CD4-positive, alpha-beta memory T cell (primary cell): ENCODE results near the gene NFYB. TPM values are rescaled to one million over a fixed set of nuclear protein-coding genes. Genes with fewer than 3 reads are reported as not detected.

ENCODE experiments used
- CTCF ChIA-PET: fragments of 350-600 bp; sonication (Branson Sonifier 250); formaldehyde crosslinking; loops from one replicate; lab custom pipeline; 2021; ENCODE audit warnings: inconsistent platforms; ENCODE audit not compliant: partially characterized antibody; lab: Charles Lee
- POLR2A ChIA-PET: fragments of 350-600 bp; sonication (Branson Sonifier 250); formaldehyde crosslinking; loops from one replicate; lab custom pipeline; 2021; ENCODE audit not compliant: partially characterized antibody; lab: Charles Lee
- DNase-seq, 5 donors: peaks; one replicate each; pipeline versions ENCODE4 v3.0.0 to v3.0.0-alpha.2; 2020 to 2022; ENCODE audit warnings: mixed read lengths in 1 of 5
- H3K27ac ChIP-seq: one replicate; pipeline ENCODE4 v1.7.0; 2013; ENCODE audit warnings: low read depth, low read length
- H3K27me3 ChIP-seq: 2 replicates; pipeline ENCODE4 v1.7.0; 2013; ENCODE audit warnings: mild to moderate bottlenecking, low read length, moderate library complexity; ENCODE audit not compliant: insufficient read depth
- H3K36me3 ChIP-seq: 2 replicates; pipeline ENCODE4 v1.7.0; 2013; ENCODE audit warnings: mild to moderate bottlenecking, low read length, moderate library complexity; ENCODE audit not compliant: insufficient read depth
- H3K4me1 ChIP-seq: 2 replicates; pipeline ENCODE4 v1.7.0; 2013; ENCODE audit warnings: mild to moderate bottlenecking, low read length, moderate library complexity; ENCODE audit not compliant: insufficient read depth
- H3K4me3 ChIP-seq, 2 donors: one replicate each; pipeline ENCODE4 v1.7.0; 2013; ENCODE audit warnings: low read length in 2 of 2, mild to moderate bottlenecking in 1 of 2
- H3K9me3 ChIP-seq, 2 donors: one replicate each; pipeline ENCODE4 v1.7.0; 2013; ENCODE audit warnings: low read length in 2 of 2, control low read depth in 1 of 2; ENCODE audit not compliant: control insufficient read depth in 1 of 2
- H3K27ac Mint-ChIP-seq, 7 donors: one replicate each; pipeline ENCODE4 v1.8.0; 2020 to 2021; ENCODE audit warnings: mixed read lengths in 7 of 7, mild to moderate bottlenecking in 6 of 7, inconsistent platforms in 3 of 7, moderate library complexity in 3 of 7
- H3K27me3 Mint-ChIP-seq, 2 donors: one replicate each; pipeline ENCODE4 v1.8.0; 2020 to 2021; ENCODE audit warnings: mixed read lengths in 2 of 2
- H3K36me3 Mint-ChIP-seq, 2 donors: one replicate each; pipeline ENCODE4 v1.8.0; 2020 to 2021; ENCODE audit warnings: mixed read lengths in 2 of 2, inconsistent platforms in 1 of 2, mild to moderate bottlenecking in 1 of 2
- H3K4me1 Mint-ChIP-seq, 4 donors: one replicate each; pipeline ENCODE4 v1.8.0; 2020 to 2021; ENCODE audit warnings: mixed read lengths in 4 of 4, mild to moderate bottlenecking in 1 of 4
- H3K4me3 Mint-ChIP-seq, 8 donors: one replicate each; pipeline ENCODE4 v1.8.0; 2020 to 2021; ENCODE audit warnings: mixed read lengths in 8 of 8, mild to moderate bottlenecking in 7 of 8, moderate library complexity in 6 of 8, inconsistent platforms in 3 of 8
- H3K9me3 Mint-ChIP-seq, 8 donors: one replicate each; pipeline ENCODE4 v1.8.0; 2020 to 2021; ENCODE audit warnings: mixed read lengths in 8 of 8, mild to moderate bottlenecking in 5 of 8, inconsistent platforms in 3 of 8, moderate library complexity in 1 of 8
- intact Hi-C: fragments of 100-400 bp; cut with micrococcal nuclease; formaldehyde crosslinking; loops from one replicate; pipeline ENCODE4 v1.15.1; 2023
- polyA plus RNA-seq, 2 donors: library from polyadenylated mRNA; unstranded; fragments of 300-500 nt; fragmentation: Illumina TruSeq; gene quantifications; one replicate each; pipeline ENCODE4 v1.2.3, GENCODE V29; 2021
- total RNA-seq, 2 experiments: library from RNA; stranded (reverse); gene quantifications; one replicate each; pipeline ENCODE4 v1.2.3, GENCODE V29; 2021

Gene NFYB
- total and polyA plus RNA-seq, 4 experiments from 2014 or later: 29.9 to 39.0 (median 35.6) TPM

GRCh38 chr12:104105461-104105860 lies 32.5 kb downstream of the NFYB start:
- Mint-ChIP-seq H3K27me3 (no peaks in the 10 kb centered on the region), H3K36me3 (peaks cover 13 to 31% of the 10 kb centered on the region in 2 donors), H3K27ac (peak overlapping the region in 3 of 7 donors; percentile 5 to 59 (median 50)), H3K9me3 (no peaks in the 10 kb centered on the region), H3K4me3 (no peak overlapping the region), H3K4me1 (peaks cover 7 to 17% (median 11%) of the 10 kb centered on the region in 4 donors)
- peaks cover 3% of the 10 kb centered on the region for H3K36me3 ChIP-seq
- intact Hi-C loops: loop anchor here (5.0 kb wide), 1 partner anchor 608 kb away; the partner anchor contains the start of gene C12orf42
- CTCF ChIA-PET: interaction anchor here (1.0 to 1.8 kb wide), 3 partner anchors 41 to 221 kb away, joined by 3 to 10 read pairs (median 4); partner anchors contain the start of gene HCFC2
- peaks cover 6% of the 10 kb centered on the region for H3K4me1 ChIP-seq
- no peak overlapping the region for H3K27ac ChIP-seq
- no peak overlapping the region for H3K4me3 ChIP-seq
- no peak for DNase-seq
- POLR2A ChIA-PET: no interaction called here
- no peaks in the 10 kb centered on the region for H3K27me3 ChIP-seq
- H3K9me3 ChIP-seq: no peaks in the 10 kb centered on the region

GRCh38 chr12:104097954-104098353 lies 40.1 kb downstream of the NFYB start:
- H3K4me3 ChIP-seq: no peak overlapping the region
- H3K9me3 ChIP-seq: no peaks in the 10 kb centered on the region
- H3K27me3 ChIP-seq: no peaks in the 10 kb centered on the region
- POLR2A ChIA-PET: no interaction called here
- intact Hi-C loops: no loop called here
- no peak overlapping the region for H3K4me3 Mint-ChIP-seq
- H3K4me1 Mint-ChIP-seq: peaks cover 0 to 7% (median 5%) of the 10 kb centered on the region in 4 donors
- H3K9me3 Mint-ChIP-seq: no peaks in the 10 kb centered on the region
- no peak overlapping the region for H3K27ac ChIP-seq
- peaks cover 42 to 61% of the 10 kb centered on the region in 2 donors for H3K36me3 Mint-ChIP-seq
- H3K27ac Mint-ChIP-seq: no peak overlapping the region
- H3K36me3 ChIP-seq: peaks cover 14% of the 10 kb centered on the region
- no peaks in the 10 kb centered on the region for H3K4me1 ChIP-seq
- DNase-seq: no peak
- H3K27me3 Mint-ChIP-seq: no peaks in the 10 kb centered on the region
- CTCF ChIA-PET: interaction anchor here (1.0 to 6.8 kb wide), 2 partner anchors 11 to 40 kb away, joined by 5 to 51 read pairs; no protein-coding TSS in a partner anchor

GRCh38 chr12:104095289-104095688 lies 42.7 kb downstream of the NFYB start:
- CTCF ChIA-PET: interaction anchor here (6.8 kb wide), 1 partner anchor 14 kb away, joined by 51 read pairs; no protein-coding TSS in a partner anchor
- DNase-seq: no peak
- H3K36me3 Mint-ChIP-seq: peaks cover 55 to 65% of the 10 kb centered on the region in 2 donors
- H3K27me3 ChIP-seq: no peaks in the 10 kb centered on the region
- H3K27ac Mint-ChIP-seq: peak overlapping the region in 2 of 7 donors; percentile 32 to 36
- H3K4me3 Mint-ChIP-seq: no peak overlapping the region
- no peaks in the 10 kb centered on the region for H3K9me3 Mint-ChIP-seq
- no peaks in the 10 kb centered on the region for H3K9me3 ChIP-seq
- POLR2A ChIA-PET: no interaction called here
- peaks cover 12% of the 10 kb centered on the region for H3K36me3 ChIP-seq
- no peak overlapping the region for H3K27ac ChIP-seq
- H3K4me3 ChIP-seq: no peak overlapping the region
- H3K27me3 Mint-ChIP-seq: no peaks in the 10 kb centered on the region
- no peaks in the 10 kb centered on the region for H3K4me1 ChIP-seq
- intact Hi-C loops: no loop called here
- H3K4me1 Mint-ChIP-seq: peaks cover 0 to 7% (median 4%) of the 10 kb centered on the region in 4 donors

GRCh38 chr12:104094284-104094683 lies 43.7 kb downstream of the NFYB start:
- Mint-ChIP-seq H3K4me3 (no peak overlapping the region), H3K4me1 (peaks cover 0 to 7% (median 4%) of the 10 kb centered on the region in 4 donors), H3K27me3 (no peaks in the 10 kb centered on the region), H3K9me3 (no peaks in the 10 kb centered on the region), H3K36me3 (peaks cover 62 to 73% of the 10 kb centered on the region in 2 donors), H3K27ac (peak overlapping the region in 3 of 7 donors; percentile 1 to 48 (median 15))
- ChIA-PET POLR2A (no interaction called here), CTCF (no interaction called here)
- H3K9me3 ChIP-seq: no peaks in the 10 kb centered on the region
- peaks cover 8% of the 10 kb centered on the region for H3K36me3 ChIP-seq
- H3K4me1 ChIP-seq: no peaks in the 10 kb centered on the region
- DNase-seq: no peak
- H3K27me3 ChIP-seq: no peaks in the 10 kb centered on the region
- H3K27ac ChIP-seq: no peak overlapping the region
- intact Hi-C loops: no loop called here
- H3K4me3 ChIP-seq: no peak overlapping the region

GRCh38 chr12:104091136-104091535 lies 46.9 kb downstream of the NFYB start:
- Mint-ChIP-seq H3K27me3 (no peaks in the 10 kb centered on the region), H3K4me1 (peaks cover 0 to 7% (median 4%) of the 10 kb centered on the region in 4 donors), H3K4me3 (no peak overlapping the region), H3K9me3 (no peaks in the 10 kb centered on the region), H3K36me3 (peaks cover 61 to 62% of the 10 kb centered on the region in 2 donors), H3K27ac (peak overlapping the region in 1 of 7 donors; percentile 27)
- Histone ChIP-seq H3K27ac (no peak overlapping the region), H3K4me3 (no peak overlapping the region), H3K4me1 (no peaks in the 10 kb centered on the region), H3K9me3 (no peaks in the 10 kb centered on the region), H3K36me3 (peaks cover 17% of the 10 kb centered on the region), H3K27me3 (no peaks in the 10 kb centered on the region)
- intact Hi-C loops: no loop called here
- ChIA-PET CTCF (interaction anchor here (3.3 kb wide), 1 partner anchor 17 kb away, joined by 23 read pairs; no protein-coding TSS in a partner anchor), POLR2A (no interaction called here)
- DNase-seq: no peak

- no peaks in the 10 kb centered on the region for H3K9me3 ChIP-seq
- intact Hi-C loops: no loop called here
- H3K36me3 ChIP-seq: peaks cover 22% of the 10 kb centered on the region
- H3K9me3 Mint-ChIP-seq: no peaks in the 10 kb centered on the region
- no peak overlapping the region for H3K4me3 Mint-ChIP-seq
- no peak for DNase-seq
- CTCF ChIA-PET: interaction anchor here (3.3 kb wide), 1 partner anchor 18 kb away, joined by 23 read pairs; no protein-coding TSS in a partner anchor
- H3K36me3 Mint-ChIP-seq: peaks cover 62 to 64% of the 10 kb centered on the region in 2 donors
- no peak overlapping the region for H3K27ac ChIP-seq
- peaks cover 0 to 7% (median 4%) of the 10 kb centered on the region in 4 donors for H3K4me1 Mint-ChIP-seq
- no peaks in the 10 kb centered on the region for H3K27me3 Mint-ChIP-seq
- no peaks in the 10 kb centered on the region for H3K4me1 ChIP-seq
- peak overlapping the region in 1 of 7 donors; percentile 27 for H3K27ac Mint-ChIP-seq
- H3K27me3 ChIP-seq: no peaks in the 10 kb centered on the region
- no peak overlapping the region for H3K4me3 ChIP-seq
- POLR2A ChIA-PET: no interaction called here
These were observed 47.3 kb downstream of the NFYB start for GRCh38 chr12:104090685-104091084.

GRCh38 chr12:104083769-104084475 lies 54.1 kb downstream of the NFYB start:
- Histone ChIP-seq H3K27ac (no peak overlapping the region), H3K36me3 (peaks cover 40% of the 10 kb centered on the region), H3K4me3 (no peak overlapping the region), H3K4me1 (no peaks in the 10 kb centered on the region), H3K9me3 (no peaks in the 10 kb centered on the region), H3K27me3 (no peaks in the 10 kb centered on the region)
- CTCF ChIA-PET: interaction anchor here (1.9 kb wide), 1 partner anchor 25 kb away, joined by 5 read pairs; no protein-coding TSS in a partner anchor
- H3K36me3 Mint-ChIP-seq: peaks cover 40 to 56% of the 10 kb centered on the region in 2 donors
- H3K27ac Mint-ChIP-seq: peak overlapping the region in 4 of 7 donors; percentile 29 to 69 (median 52)
- H3K4me3 Mint-ChIP-seq: no peak overlapping the region
- POLR2A ChIA-PET: no interaction called here
- no peak for DNase-seq
- H3K27me3 Mint-ChIP-seq: no peaks in the 10 kb centered on the region
- peaks cover under 1 to 16% (median 3%) of the 10 kb centered on the region in 4 donors for H3K4me1 Mint-ChIP-seq
- intact Hi-C loops: no loop called here
- no peaks in the 10 kb centered on the region for H3K9me3 Mint-ChIP-seq
